Lung (tissue), 12 donors: ENCODE results near the gene AKAP1. TPM values are rescaled to one million over a fixed set of nuclear protein-coding genes. Genes with fewer than 3 reads are reported as not detected.

ENCODE experiments used
- ATAC-seq: fragments of 200-7000 bp; cut with Tn5 transposase; one replicate; pipeline ENCODE4 v1.9.1; 2020; ENCODE audit warnings: moderate number of reproducible peaks; ENCODE audit not compliant: insufficient read depth, low FRiP score
- DNase-seq, 3 donors: peaks; one replicate each; pipeline ENCODE4 v3.0.0-alpha.2; 2013 to 2017
- H3K27ac ChIP-seq, 2 donors: one replicate each; pipeline ENCODE4 v1.5.1; 2013; ENCODE audit warnings: mild to moderate bottlenecking in 2 of 2, moderate library complexity in 2 of 2, control low read depth in 1 of 2, inconsistent platforms in 1 of 2, low read depth in 1 of 2, low read length in 1 of 2
- H3K27me3 ChIP-seq, 3 donors: one replicate each; pipeline ENCODE4 v1.5.1; 2013; ENCODE audit warnings: low read length in 2 of 3; ENCODE audit not compliant: control insufficient read depth in 3 of 3, insufficient read depth in 3 of 3
- H3K36me3 ChIP-seq, 4 donors: one replicate each; pipeline ENCODE4 v1.5.1; 2013; ENCODE audit warnings: low read length in 4 of 4, mild to moderate bottlenecking in 1 of 4, moderate library complexity in 1 of 4; ENCODE audit not compliant: control insufficient read depth in 4 of 4, insufficient read depth in 4 of 4
- H3K4me1 ChIP-seq, 5 donors: one replicate each; pipeline ENCODE4 v1.5.1; 2013; ENCODE audit warnings: low read length in 5 of 5, mild to moderate bottlenecking in 2 of 5, moderate library complexity in 1 of 5; ENCODE audit not compliant: control insufficient read depth in 5 of 5, insufficient read depth in 5 of 5
- H3K4me3 ChIP-seq: one replicate; pipeline ENCODE4 v1.5.1; 2013; ENCODE audit warnings: mild to moderate bottlenecking, control low read depth, moderate library complexity
- H3K9ac ChIP-seq, 2 donors: one replicate each; pipeline ENCODE4 v1.5.1; 2013; ENCODE audit warnings: low read length in 2 of 2, control low read depth in 1 of 2; ENCODE audit not compliant: insufficient read depth in 1 of 2
- H3K9me3 ChIP-seq, 4 donors: one replicate each; pipeline ENCODE4 v1.5.1; 2013; ENCODE audit warnings: low read length in 3 of 4, mild to moderate bottlenecking in 1 of 4, moderate library complexity in 1 of 4; ENCODE audit not compliant: control insufficient read depth in 4 of 4, insufficient read depth in 3 of 4
- WGBS, 2 donors: extraction: QIAGEN DNeasy Blood & Tissue Kit; methylation state at CpG; one replicate each; pipeline ENCODE4 v1.1.7; 2013; 5-methylcytosine and 5-hydroxymethylcytosine counted together
- polyA plus RNA-seq, 2 donors: library from polyadenylated mRNA; stranded (reverse); fragments of 200-250 nt; gene quantifications; one replicate each; pipeline ENCODE4 v1.2.1, GENCODE V29; 2013
- total RNA-seq, 2 donors: library from RNA; depleted of rRNA in 1 of 2; stranded (reverse); fragments of >200 nt in 1 of 2; gene quantifications; one replicate each; pipeline ENCODE4 v1.2.1, GENCODE V29; 2014 to 2021
- TF ChIP-seq, protein P1 (sequence below): IDR thresholded peaks from 2 replicates; pipeline ENCODE4 v1.5.1; 2012; ENCODE audit warnings: mild to moderate bottlenecking; ENCODE audit errors: control extremely low read depth, extremely low read depth
- donor health status: control.
- donor health status: control.
- donor health status: Bipolar disorder and iron deficiency.
- donor health status: healthy.
- donor health status: DM: yes; HTN: yes; CAD: no.

AKAP1 gene
- total and polyA plus RNA-seq, 4 donors, result 23.1 to 46.4 (median 29.8) TPM

- WGBS, 2 donors, result 72 to 74% methylated on average over 12 of the region's 12 CpGs
- DNase-seq (no peak), ATAC-seq (no peak)
- Histone ChIP-seq H3K9ac (no peak overlapping the region), H3K4me1 (peaks cover 2 to 23% (median 15%) of the 10 kb centered on the region in 5 donors), H3K4me3 (no peak overlapping the region), H3K27ac (peak overlapping the region in 1 of 2 donors; percentile 54), H3K9me3 (no peaks in the 10 kb centered on the region), H3K27me3 (no peaks in the 10 kb centered on the region), H3K36me3 (peaks cover 0 to 22% (median 3%) of the 10 kb centered on the region in 4 donors)
- TF ChIP-seq, protein P1, sequence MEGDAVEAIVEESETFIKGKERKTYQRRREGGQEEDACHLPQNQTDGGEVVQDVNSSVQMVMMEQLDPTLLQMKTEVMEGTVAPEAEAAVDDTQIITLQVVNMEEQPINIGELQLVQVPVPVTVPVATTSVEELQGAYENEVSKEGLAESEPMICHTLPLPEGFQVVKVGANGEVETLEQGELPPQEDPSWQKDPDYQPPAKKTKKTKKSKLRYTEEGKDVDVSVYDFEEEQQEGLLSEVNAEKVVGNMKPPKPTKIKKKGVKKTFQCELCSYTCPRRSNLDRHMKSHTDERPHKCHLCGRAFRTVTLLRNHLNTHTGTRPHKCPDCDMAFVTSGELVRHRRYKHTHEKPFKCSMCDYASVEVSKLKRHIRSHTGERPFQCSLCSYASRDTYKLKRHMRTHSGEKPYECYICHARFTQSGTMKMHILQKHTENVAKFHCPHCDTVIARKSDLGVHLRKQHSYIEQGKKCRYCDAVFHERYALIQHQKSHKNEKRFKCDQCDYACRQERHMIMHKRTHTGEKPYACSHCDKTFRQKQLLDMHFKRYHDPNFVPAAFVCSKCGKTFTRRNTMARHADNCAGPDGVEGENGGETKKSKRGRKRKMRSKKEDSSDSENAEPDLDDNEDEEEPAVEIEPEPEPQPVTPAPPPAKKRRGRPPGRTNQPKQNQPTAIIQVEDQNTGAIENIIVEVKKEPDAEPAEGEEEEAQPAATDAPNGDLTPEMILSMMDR, result no peak
These were observed 25.7 kb downstream of the AKAP1 start for GRCh38 chr17:57110579-57111325.

- H3K27me3 ChIP-seq, result no peaks in the 10 kb centered on the region
- H3K27ac ChIP-seq, result peak overlapping the region in 1 of 2 donors; percentile 54
- H3K36me3 ChIP-seq, result peaks cover 0 to 26% (median 4%) of the 10 kb centered on the region in 4 donors
- TF ChIP-seq, protein P1, result no peak
- no peak overlapping the region for H3K9ac ChIP-seq
- peaks cover 2 to 23% (median 15%) of the 10 kb centered on the region in 5 donors for H3K4me1 ChIP-seq
- no peaks in the 10 kb centered on the region for H3K9me3 ChIP-seq
- DNase-seq, result no peak
- no peak overlapping the region for H3K4me3 ChIP-seq
- 87 to 92% methylated on average over 3 of the region's 3 CpGs for WGBS, 2 donors
- no peak for ATAC-seq
These were observed 26.3 kb downstream of the AKAP1 start for GRCh38 chr17:57111386-57111785.

DNA sequence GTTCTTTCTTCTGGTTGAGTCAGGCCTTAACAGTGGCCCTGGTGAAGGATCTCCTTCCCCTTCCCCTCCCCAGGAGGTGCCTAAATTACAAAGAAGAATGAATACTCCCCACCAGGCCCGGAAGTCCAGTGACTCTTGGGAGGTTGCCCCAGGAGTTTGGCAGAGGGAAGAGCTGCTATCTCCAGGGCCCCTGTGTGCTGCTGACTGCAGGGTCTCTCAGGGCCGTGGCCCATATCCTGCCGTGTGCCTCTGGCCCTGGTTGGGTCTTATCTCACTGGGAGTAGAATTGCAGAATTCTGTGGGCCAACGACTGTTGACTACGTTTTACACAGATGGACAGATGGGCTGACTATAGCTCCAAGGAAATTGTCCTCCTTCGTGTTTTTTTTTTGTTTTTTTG lies 28.0 kb downstream of the AKAP1 start:
- Histone ChIP-seq H3K36me3 (peaks cover 3 to 42% (median 14%) of the 10 kb centered on the region in 4 donors), H3K9ac (no peak overlapping the region), H3K4me3 (no peak overlapping the region), H3K9me3 (no peaks in the 10 kb centered on the region), H3K27me3 (no peaks in the 10 kb centered on the region), H3K27ac (no peak overlapping the region), H3K4me1 (peaks cover 0 to 16% (median 13%) of the 10 kb centered on the region in 5 donors)
- WGBS, 2 donors, result 92% methylated on average over 6 of the region's 6 CpGs
- TF ChIP-seq, protein P1, result no peak
- no peak for DNase-seq
- ATAC-seq, result no peak

DNA sequence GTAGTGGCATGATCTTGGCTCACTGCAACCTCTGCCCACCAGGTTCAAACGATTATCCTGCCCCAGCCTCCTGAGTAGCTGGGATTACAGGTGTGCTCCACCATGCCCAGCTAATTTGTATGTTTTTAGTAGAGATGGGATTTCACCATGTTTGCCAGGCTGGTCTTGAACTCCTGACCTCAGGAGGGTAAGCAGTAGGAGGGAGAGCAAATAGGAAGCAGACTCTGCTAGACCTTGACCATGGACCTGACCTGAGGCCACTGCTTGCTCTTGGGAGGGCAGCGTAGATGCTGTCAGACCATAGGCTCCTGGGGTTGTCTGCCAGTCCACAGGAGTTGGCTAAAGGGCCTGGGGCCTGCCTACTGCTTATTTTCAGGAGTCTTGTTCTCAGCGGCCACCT lies 28.6 kb downstream of the AKAP1 start:
- peaks cover 4 to 48% (median 17%) of the 10 kb centered on the region in 4 donors for H3K36me3 ChIP-seq
- peaks cover 0 to 13% (median 12%) of the 10 kb centered on the region in 5 donors for H3K4me1 ChIP-seq
- H3K27me3 ChIP-seq, result no peaks in the 10 kb centered on the region
- no peak overlapping the region for H3K27ac ChIP-seq
- ATAC-seq, result no peak
- TF ChIP-seq, protein P1, result no peak
- H3K4me3 ChIP-seq, result no peak overlapping the region
- 95 to 98% methylated on average over 3 of the region's 3 CpGs for WGBS, 2 donors
- DNase-seq, result no peak
- no peak overlapping the region for H3K9ac ChIP-seq
- H3K9me3 ChIP-seq, result no peaks in the 10 kb centered on the region
